ENCODE results near the gene PGAM5. TPM values are rescaled to one million over a fixed set of nuclear protein-coding genes. Genes with fewer than 3 reads are reported as not detected.

Gene PGAM5
- total RNA-seq, 4 donors from 2014 or later, result 23.8 to 29.6 (median 26.1) TPM

- TF ChIP-seq, protein P1, sequence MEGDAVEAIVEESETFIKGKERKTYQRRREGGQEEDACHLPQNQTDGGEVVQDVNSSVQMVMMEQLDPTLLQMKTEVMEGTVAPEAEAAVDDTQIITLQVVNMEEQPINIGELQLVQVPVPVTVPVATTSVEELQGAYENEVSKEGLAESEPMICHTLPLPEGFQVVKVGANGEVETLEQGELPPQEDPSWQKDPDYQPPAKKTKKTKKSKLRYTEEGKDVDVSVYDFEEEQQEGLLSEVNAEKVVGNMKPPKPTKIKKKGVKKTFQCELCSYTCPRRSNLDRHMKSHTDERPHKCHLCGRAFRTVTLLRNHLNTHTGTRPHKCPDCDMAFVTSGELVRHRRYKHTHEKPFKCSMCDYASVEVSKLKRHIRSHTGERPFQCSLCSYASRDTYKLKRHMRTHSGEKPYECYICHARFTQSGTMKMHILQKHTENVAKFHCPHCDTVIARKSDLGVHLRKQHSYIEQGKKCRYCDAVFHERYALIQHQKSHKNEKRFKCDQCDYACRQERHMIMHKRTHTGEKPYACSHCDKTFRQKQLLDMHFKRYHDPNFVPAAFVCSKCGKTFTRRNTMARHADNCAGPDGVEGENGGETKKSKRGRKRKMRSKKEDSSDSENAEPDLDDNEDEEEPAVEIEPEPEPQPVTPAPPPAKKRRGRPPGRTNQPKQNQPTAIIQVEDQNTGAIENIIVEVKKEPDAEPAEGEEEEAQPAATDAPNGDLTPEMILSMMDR (IDR thresholded peaks at IDR 0.05), result no peak
- no peak for TF ChIP-seq POLR2A (IDR thresholded peaks at IDR 0.05)
- no peak for TF ChIP-seq POLR2AphosphoS5 (IDR thresholded peaks at IDR 0.05)
- TF ChIP-seq EP300 (IDR thresholded peaks at IDR 0.05), result no peak
- H3K27ac ChIP-seq, result peak overlapping the region in 3 of 4 donors; percentile 78 to 89 (median 85)
- no peaks in the 10 kb centered on the region for H3K9me3 ChIP-seq
- peaks cover 0 to 14% of the 10 kb centered on the region in 2 donors for H3K36me3 ChIP-seq
- peak overlapping the region; percentile 88 to 90 for H3K4me3 ChIP-seq
- peak; percentile 29 for ATAC-seq
- 0% methylated on average over 4 to 6 of the region's 26 CpGs for WGBS, 2 donors (ENCODE audit: low coverage in 1 of 2)
- H3K27me3 ChIP-seq, result no peaks in the 10 kb centered on the region
- H3K4me1 ChIP-seq, result peaks cover 0 to 36% (median 10%) of the 10 kb centered on the region in 3 donors
Observed at GRCh38 chr12:132710043-132710404, 618 bp upstream of the PGAM5 start.

GRCh38 chr12:132711080-132711843 is 620 bp downstream of the PGAM5 start:
- no peaks in the 10 kb centered on the region for H3K27me3 ChIP-seq
- no peaks in the 10 kb centered on the region for H3K9me3 ChIP-seq
- H3K36me3 ChIP-seq, result peaks cover 0 to 26% of the 10 kb centered on the region in 2 donors
- WGBS, 2 donors (ENCODE audit: low coverage in 1 of 2), result 35 to 53% methylated on average over 9 to 10 of the region's 59 CpGs
- peak; percentile 20 for ATAC-seq
- peaks cover 0 to 36% (median 10%) of the 10 kb centered on the region in 3 donors for H3K4me1 ChIP-seq
- TF ChIP-seq POLR2A (IDR thresholded peaks at IDR 0.05) (no peak), POLR2AphosphoS5 (IDR thresholded peaks at IDR 0.05) (no peak), EP300 (IDR thresholded peaks at IDR 0.05) (no peak)
- TF ChIP-seq, protein P1 (IDR thresholded peaks at IDR 0.05), result no peak
- H3K4me3 ChIP-seq, result peak overlapping the region; percentile 88 to 90
- peak overlapping the region in 3 of 4 donors; percentile 78 to 89 (median 85) for H3K27ac ChIP-seq

GRCh38 chr12:132713123-132713522 is 2.5 kb downstream of the PGAM5 start:
- H3K9me3 ChIP-seq, result no peaks in the 10 kb centered on the region
- TF ChIP-seq, protein P1 (IDR thresholded peaks at IDR 0.05), result no peak
- TF ChIP-seq POLR2A (IDR thresholded peaks at IDR 0.05) (no peak), EP300 (IDR thresholded peaks at IDR 0.05) (no peak), POLR2AphosphoS5 (IDR thresholded peaks at IDR 0.05) (no peak)
- ATAC-seq, result no peak
- peaks cover 0 to 39% of the 10 kb centered on the region in 2 donors for H3K36me3 ChIP-seq
- H3K27ac ChIP-seq, result no peak overlapping the region
- peaks cover 0 to 36% (median 10%) of the 10 kb centered on the region in 3 donors for H3K4me1 ChIP-seq
- H3K27me3 ChIP-seq, result no peaks in the 10 kb centered on the region
- H3K4me3 ChIP-seq, result no peak overlapping the region
- 72 to 85% methylated on average over 2 of the region's 2 CpGs for WGBS, 2 donors (ENCODE audit: low coverage in 1 of 2)

- H3K9me3 ChIP-seq, result no peaks in the 10 kb centered on the region
Observed at GRCh38 chr12:132715874-132716273, 5.2 kb downstream of the PGAM5 start.

More at GRCh38 chr12:132715874-132716273, 5.2 kb downstream of the PGAM5 start:
- Histone ChIP-seq H3K4me1 (peaks cover 0 to 26% (median 4%) of the 10 kb centered on the region in 3 donors), H3K4me3 (no peak overlapping the region), H3K27me3 (no peaks in the 10 kb centered on the region), H3K27ac (no peak overlapping the region), H3K36me3 (peaks cover 0 to 64% of the 10 kb centered on the region in 2 donors)
- 98% methylated on average over 6 of the region's 9 CpGs; no CpG with 5 or more reads in 1 of the 2 donors for WGBS, 2 donors (ENCODE audit: low coverage in 1 of 2)
- ATAC-seq, result no peak
- TF ChIP-seq, protein P1 (IDR thresholded peaks at IDR 0.05), result no peak
- TF ChIP-seq EP300 (IDR thresholded peaks at IDR 0.05) (no peak), POLR2AphosphoS5 (IDR thresholded peaks at IDR 0.05) (no peak), POLR2A (IDR thresholded peaks at IDR 0.05) (no peak)

Measured in gastroesophageal sphincter (tissue), 4 donors.